KG1 (cell line): ENCODE measurements around the gene LARGE2.
A peak's percentile ranks its signal among the peaks of the same experiment; 100 is the strongest.

ENCODE experiments used
- DNase-seq: peaks from one replicate; lab custom pipeline; 2025; lab: John Stamatoyannopoulos, UW

LARGE2 gene

GRCh38 chr11:45961751-45962240, 39.3 kb downstream of the LARGE2 start:
- no peak for DNase-seq

GRCh38 chr11:45964911-45965389, 42.5 kb downstream of the LARGE2 start:
- DNase-seq, result peak; percentile 23

GRCh38 chr11:45967506-45967905, 45.0 kb downstream of the LARGE2 start:
- no peak for DNase-seq

- no peak for DNase-seq
Measured at GRCh38 chr11:45968901-45969300, 46.4 kb downstream of the LARGE2 start.

- DNase-seq, result no peak
Measured at GRCh38 chr11:45973601-45974000, 51.1 kb downstream of the LARGE2 start.

GRCh38 chr11:45974806-45975205, 52.4 kb downstream of the LARGE2 start:
- no peak for DNase-seq
